ENCODE measurements around the gene ADCY9. TPM values are rescaled to one million over a fixed set of nuclear protein-coding genes. Genes with fewer than 3 reads are reported as not detected.

Gene ADCY9
- total and polyA plus RNA-seq, 2 donors (not counting 1 experiment from before 2014, with no cell fraction given) = 1.7 to 2.1 TPM

- no peaks in the 10 kb centered on the region for H3K4me1 ChIP-seq (ENCODE audit: control insufficient read depth in 2 of 2, insufficient read depth in 2 of 2, low read length in 2 of 2)
- no peaks in the 10 kb centered on the region for H3K9me3 ChIP-seq (ENCODE audit: control extremely low read depth in 1 of 3, control insufficient read depth in 2 of 3, insufficient read depth in 1 of 3, low read length in 2 of 3)
- POLR2A ChIA-PET = no interaction called here
- Mint-ChIP-seq H3K9me3 (ENCODE audit: insufficient read depth) (no peaks in the 10 kb centered on the region), H3K4me3 (no peak overlapping the region), H3K27ac (no peak overlapping the region), H3K27me3 (peaks cover 3% of the 10 kb centered on the region), H3K4me1 (no peaks in the 10 kb centered on the region)
- ATAC-seq (ENCODE audit: low read depth) (no peak), DNase-seq (no peak)
- no peak overlapping the region for H3K4me3 ChIP-seq (ENCODE audit: control extremely low read depth in 1 of 5, extremely low read depth in 1 of 5, insufficient read depth in 1 of 5, low read depth in 2 of 5, low read length in 4 of 5)
- H3K79me2 ChIP-seq (ENCODE audit: control insufficient read depth, insufficient read depth, low read length) = no peaks in the 10 kb centered on the region
- CTCF ChIA-PET = no interaction called here
- no peaks in the 10 kb centered on the region for H3K36me3 ChIP-seq (replicated peaks in 1 of 2; ENCODE audit: control extremely low read depth in 1 of 2, control insufficient read depth in 1 of 2, extremely low read depth in 1 of 2, insufficient read depth in 2 of 2, low read length in 1 of 2)
- H4K20me1 ChIP-seq (ENCODE audit: control insufficient read depth, insufficient read depth, low read length, poor library complexity, severe bottlenecking) = no peaks in the 10 kb centered on the region
- no peaks in the 10 kb centered on the region for H3K27me3 ChIP-seq (replicated peaks in 1 of 4; ENCODE audit: control extremely low read depth in 1 of 4, control insufficient read depth in 3 of 4, insufficient read depth in 4 of 4, low read length in 3 of 4)
- TF ChIP-seq EZH2 (IDR thresholded peaks at IDR 0.05; ENCODE audit: borderline replicate concordance, insufficient read depth, low read depth, low read length, poor library complexity, severe bottlenecking) = no peak
- TF ChIP-seq CTCF (IDR thresholded peaks at IDR 0.05) = no peak
- no CpG with 5 or more reads among the region's 5 CpGs for WGBS (ENCODE audit: insufficient coverage)
- H2AFZ ChIP-seq (ENCODE audit: insufficient read depth, low read depth, low read length, poor library complexity, severe bottlenecking) = no peak overlapping the region
- intact Hi-C loops (cut with micrococcal nuclease) = no loop called here
- no peak overlapping the region for H3K27ac ChIP-seq (ENCODE audit: low read length in 2 of 2)
- no peak overlapping the region for H3K4me2 ChIP-seq (replicated peaks; ENCODE audit: low read depth, low read length, poor library complexity, severe bottlenecking)
- H3K9ac ChIP-seq (ENCODE audit: low read length) = no peak overlapping the region
Observed at GRCh38 chr16:4096509-4096908, 19.7 kb downstream of the ADCY9 start.

- no peaks in the 10 kb centered on the region for H3K9me3 ChIP-seq (ENCODE audit: control extremely low read depth in 1 of 3, control insufficient read depth in 2 of 3, insufficient read depth in 1 of 3, low read length in 2 of 3)
- H3K27ac ChIP-seq (ENCODE audit: low read length in 2 of 2) = no peak overlapping the region
- peaks cover 2% of the 10 kb centered on the region for H3K4me1 Mint-ChIP-seq
- TF ChIP-seq CTCF (IDR thresholded peaks at IDR 0.05) (no peak), EZH2 (IDR thresholded peaks at IDR 0.05; ENCODE audit: borderline replicate concordance, insufficient read depth, low read depth, low read length, poor library complexity, severe bottlenecking) (no peak)
- no peaks in the 10 kb centered on the region for H3K79me2 ChIP-seq (ENCODE audit: control insufficient read depth, insufficient read depth, low read length)
- intact Hi-C loops (cut with micrococcal nuclease) = no loop called here
- ATAC-seq (ENCODE audit: low read depth) (no peak), DNase-seq (no peak)
- no peak overlapping the region for H3K4me2 ChIP-seq (replicated peaks; ENCODE audit: low read depth, low read length, poor library complexity, severe bottlenecking)
- H3K4me3 Mint-ChIP-seq = no peak overlapping the region
- no peak overlapping the region for H2AFZ ChIP-seq (ENCODE audit: insufficient read depth, low read depth, low read length, poor library complexity, severe bottlenecking)
- H4K20me1 ChIP-seq (ENCODE audit: control insufficient read depth, insufficient read depth, low read length, poor library complexity, severe bottlenecking) = no peaks in the 10 kb centered on the region
- H3K9ac ChIP-seq (ENCODE audit: low read length) = no peak overlapping the region
- no peak overlapping the region for H3K27ac Mint-ChIP-seq
- no peak overlapping the region for H3K4me3 ChIP-seq (ENCODE audit: control extremely low read depth in 1 of 5, extremely low read depth in 1 of 5, insufficient read depth in 1 of 5, low read depth in 2 of 5, low read length in 4 of 5)
- WGBS (ENCODE audit: insufficient coverage) = 93% methylated on average over 6 of the region's 14 CpGs
- CTCF ChIA-PET = no interaction called here
- POLR2A ChIA-PET = no interaction called here
- H3K36me3 ChIP-seq (replicated peaks in 1 of 2; ENCODE audit: control extremely low read depth in 1 of 2, control insufficient read depth in 1 of 2, extremely low read depth in 1 of 2, insufficient read depth in 2 of 2, low read length in 1 of 2) = no peaks in the 10 kb centered on the region
- no peaks in the 10 kb centered on the region for H3K9me3 Mint-ChIP-seq (ENCODE audit: insufficient read depth)
- peaks cover 9% of the 10 kb centered on the region for H3K27me3 Mint-ChIP-seq
- peaks cover 0 to 5% (median 0%) of the 10 kb centered on the region in 4 experiments for H3K27me3 ChIP-seq (replicated peaks in 1 of 4; ENCODE audit: control extremely low read depth in 1 of 4, control insufficient read depth in 3 of 4, insufficient read depth in 4 of 4, low read length in 3 of 4)
- peaks cover 0 to 3% of the 10 kb centered on the region in 2 donors for H3K4me1 ChIP-seq (ENCODE audit: control insufficient read depth in 2 of 2, insufficient read depth in 2 of 2, low read length in 2 of 2)
Observed at GRCh38 chr16:4094127-4094773, 22.0 kb downstream of the ADCY9 start.

All from B cell (primary cell).